ENCODE measurements around the gene GRID1.

- TF ChIP-seq POLR2AphosphoS5 (IDR thresholded peaks at IDR 0.05; ENCODE audit: borderline replicate concordance, low read depth, low read length) (no peak), EZH2 (IDR thresholded peaks at IDR 0.05) (no peak)
Observed at GRCh38 chr10:86195521-86196157, 171.0 kb downstream of the GRID1 start.
